ENCODE results near the gene CACNB3. TPM values are rescaled to one million over a fixed set of nuclear protein-coding genes. Genes with fewer than 3 reads are reported as not detected.

Gene CACNB3
- total and polyA plus RNA-seq, 9 of the 15 experiments (the other 6 are each of a cell fraction or from before 2014, with no cell fraction given) = 0.24 to 2.0 (median 1.5) TPM

DNA sequence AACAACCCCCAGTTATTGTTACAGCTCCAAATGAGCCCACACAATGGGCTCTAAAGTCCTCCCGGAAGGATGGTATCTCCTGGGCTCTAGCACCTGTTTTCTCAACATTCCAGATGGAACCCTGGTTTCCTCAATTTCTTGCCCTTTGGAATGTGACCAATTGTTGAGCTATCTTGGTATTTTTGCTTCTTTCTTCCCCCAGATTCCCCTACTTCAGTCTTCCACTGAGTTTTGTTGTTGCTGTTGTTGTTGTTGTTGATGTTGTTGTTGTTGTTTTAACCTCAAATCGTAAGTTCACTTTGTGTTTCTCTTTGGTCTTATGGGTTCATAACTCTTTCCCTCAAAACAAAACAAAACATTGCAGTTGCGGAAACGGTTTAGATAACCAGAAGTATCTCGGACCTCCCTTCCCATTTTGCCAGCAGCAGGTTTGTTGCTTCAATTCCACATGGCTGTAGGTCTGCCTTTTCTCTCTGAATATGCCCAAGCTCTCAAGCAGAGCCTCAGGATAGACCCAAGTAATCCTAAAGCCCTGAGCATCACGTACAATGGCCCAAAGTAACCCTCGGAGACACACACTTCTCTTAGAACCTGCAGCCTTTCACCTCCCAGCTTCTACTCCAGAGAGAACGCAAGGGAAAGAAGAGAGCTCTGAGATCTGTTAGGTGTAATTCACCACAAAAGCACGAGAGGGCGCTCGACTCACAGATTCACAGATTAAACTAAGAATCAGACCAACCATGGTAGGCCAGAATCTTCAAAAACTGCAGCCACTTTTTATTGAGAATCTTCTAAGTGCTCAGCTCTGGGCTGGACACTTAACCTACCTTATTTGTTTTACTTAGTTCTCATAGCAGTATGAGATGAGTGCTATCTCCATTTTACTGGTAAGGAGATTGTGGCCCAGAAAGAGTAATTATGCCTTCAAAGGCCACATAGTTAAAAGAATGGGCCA lies 34.7 kb downstream of the CACNB3 start (continued):
- TF ChIP-seq, protein P1, sequence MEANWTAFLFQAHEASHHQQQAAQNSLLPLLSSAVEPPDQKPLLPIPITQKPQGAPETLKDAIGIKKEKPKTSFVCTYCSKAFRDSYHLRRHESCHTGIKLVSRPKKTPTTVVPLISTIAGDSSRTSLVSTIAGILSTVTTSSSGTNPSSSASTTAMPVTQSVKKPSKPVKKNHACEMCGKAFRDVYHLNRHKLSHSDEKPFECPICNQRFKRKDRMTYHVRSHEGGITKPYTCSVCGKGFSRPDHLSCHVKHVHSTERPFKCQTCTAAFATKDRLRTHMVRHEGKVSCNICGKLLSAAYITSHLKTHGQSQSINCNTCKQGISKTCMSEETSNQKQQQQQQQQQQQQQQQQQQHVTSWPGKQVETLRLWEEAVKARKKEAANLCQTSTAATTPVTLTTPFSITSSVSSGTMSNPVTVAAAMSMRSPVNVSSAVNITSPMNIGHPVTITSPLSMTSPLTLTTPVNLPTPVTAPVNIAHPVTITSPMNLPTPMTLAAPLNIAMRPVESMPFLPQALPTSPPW (CRISPR knock-in tag; IDR thresholded peaks at IDR 0.05) = no peak
- peak; percentile 89 for TF ChIP-seq SMC3 (conservative IDR thresholded peaks at IDR 0.05; ENCODE audit: insufficient read depth, low read depth, low read length)
- TF ChIP-seq ARNT (IDR thresholded peaks at IDR 0.05) = no peak; a peak in 1 of 4 replicates
- TF ChIP-seq, protein P2, sequence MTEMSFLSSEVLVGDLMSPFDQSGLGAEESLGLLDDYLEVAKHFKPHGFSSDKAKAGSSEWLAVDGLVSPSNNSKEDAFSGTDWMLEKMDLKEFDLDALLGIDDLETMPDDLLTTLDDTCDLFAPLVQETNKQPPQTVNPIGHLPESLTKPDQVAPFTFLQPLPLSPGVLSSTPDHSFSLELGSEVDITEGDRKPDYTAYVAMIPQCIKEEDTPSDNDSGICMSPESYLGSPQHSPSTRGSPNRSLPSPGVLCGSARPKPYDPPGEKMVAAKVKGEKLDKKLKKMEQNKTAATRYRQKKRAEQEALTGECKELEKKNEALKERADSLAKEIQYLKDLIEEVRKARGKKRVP (CRISPR knock-in tag; IDR thresholded peaks at IDR 0.05) = no peak
- TF ChIP-seq SREBF1 (IDR thresholded peaks at IDR 0.05; ENCODE audit: borderline replicate concordance, low read depth, low read length) = no peak
- TF ChIP-seq, protein P3, sequence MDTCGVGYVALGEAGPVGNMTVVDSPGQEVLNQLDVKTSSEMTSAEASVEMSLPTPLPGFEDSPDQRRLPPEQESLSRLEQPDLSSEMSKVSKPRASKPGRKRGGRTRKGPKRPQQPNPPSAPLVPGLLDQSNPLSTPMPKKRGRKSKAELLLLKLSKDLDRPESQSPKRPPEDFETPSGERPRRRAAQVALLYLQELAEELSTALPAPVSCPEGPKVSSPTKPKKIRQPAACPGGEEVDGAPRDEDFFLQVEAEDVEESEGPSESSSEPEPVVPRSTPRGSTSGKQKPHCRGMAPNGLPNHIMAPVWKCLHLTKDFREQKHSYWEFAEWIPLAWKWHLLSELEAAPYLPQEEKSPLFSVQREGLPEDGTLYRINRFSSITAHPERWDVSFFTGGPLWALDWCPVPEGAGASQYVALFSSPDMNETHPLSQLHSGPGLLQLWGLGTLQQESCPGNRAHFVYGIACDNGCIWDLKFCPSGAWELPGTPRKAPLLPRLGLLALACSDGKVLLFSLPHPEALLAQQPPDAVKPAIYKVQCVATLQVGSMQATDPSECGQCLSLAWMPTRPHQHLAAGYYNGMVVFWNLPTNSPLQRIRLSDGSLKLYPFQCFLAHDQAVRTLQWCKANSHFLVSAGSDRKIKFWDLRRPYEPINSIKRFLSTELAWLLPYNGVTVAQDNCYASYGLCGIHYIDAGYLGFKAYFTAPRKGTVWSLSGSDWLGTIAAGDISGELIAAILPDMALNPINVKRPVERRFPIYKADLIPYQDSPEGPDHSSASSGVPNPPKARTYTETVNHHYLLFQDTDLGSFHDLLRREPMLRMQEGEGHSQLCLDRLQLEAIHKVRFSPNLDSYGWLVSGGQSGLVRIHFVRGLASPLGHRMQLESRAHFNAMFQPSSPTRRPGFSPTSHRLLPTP (IDR thresholded peaks at IDR 0.05; ENCODE audit: borderline replicate concordance, extremely low read depth, insufficient read length) = no peak
- peak; percentile 19; the same call in 1 of the 2 replicates for TF ChIP-seq SMARCA4 (IDR thresholded peaks at IDR 0.05)
- TF ChIP-seq CREB1 (IDR thresholded peaks at IDR 0.05) = no peak
- TF ChIP-seq CREB1 (CRISPR knock-in tag; IDR thresholded peaks at IDR 0.05) = no peak
- 0 out of 2 replicates have a peak, but pooled peaks have one; percentile 21 for TF ChIP-seq ZNF384 (IDR thresholded peaks at IDR 0.05; ENCODE audit: low read depth, low read length)
- TF ChIP-seq PHTF2 (CRISPR knock-in tag; IDR thresholded peaks at IDR 0.05) = no peak
- TF ChIP-seq, protein P4, sequence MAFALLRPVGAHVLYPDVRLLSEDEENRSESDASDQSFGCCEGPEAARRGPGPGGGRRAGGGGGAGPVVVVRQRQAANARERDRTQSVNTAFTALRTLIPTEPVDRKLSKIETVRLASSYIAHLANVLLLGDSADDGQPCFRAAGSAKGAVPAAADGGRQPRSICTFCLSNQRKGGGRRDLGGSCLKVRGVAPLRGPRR (CRISPR knock-in tag; IDR thresholded peaks at IDR 0.05) = no peak
- TF ChIP-seq NUFIP1 (IDR thresholded peaks at IDR 0.05; ENCODE audit: partially characterized antibody) = no peak
- peak in 1 of 2 experiments; percentile 66; a peak in 2 of 4 replicates for TF ChIP-seq TBL1XR1 (IDR thresholded peaks at IDR 0.05; ENCODE audit: low read length in 2 of 2)
- TF ChIP-seq TRIM24 (IDR thresholded peaks at IDR 0.05) = no peak
- TF ChIP-seq CCNT2 (IDR thresholded peaks at IDR 0.05; ENCODE audit: borderline replicate concordance, extremely low read depth, insufficient read length, low read depth, low read length) = no peak
- no peak for TF ChIP-seq NFYB (IDR thresholded peaks at IDR 0.05; ENCODE audit: extremely low read depth, insufficient read length)
- TF ChIP-seq MYBL2 (IDR thresholded peaks at IDR 0.05; ENCODE audit: low read depth) = no peak
- no peak for TF ChIP-seq MYBL2 (CRISPR knock-in tag; IDR thresholded peaks at IDR 0.05; ENCODE audit: borderline replicate concordance)
- TF ChIP-seq ETV5 (CRISPR knock-in tag; IDR thresholded peaks at IDR 0.05; ENCODE audit: low read depth) = no peak; the same call in 1 of the 2 replicates
- TF ChIP-seq, protein P5, sequence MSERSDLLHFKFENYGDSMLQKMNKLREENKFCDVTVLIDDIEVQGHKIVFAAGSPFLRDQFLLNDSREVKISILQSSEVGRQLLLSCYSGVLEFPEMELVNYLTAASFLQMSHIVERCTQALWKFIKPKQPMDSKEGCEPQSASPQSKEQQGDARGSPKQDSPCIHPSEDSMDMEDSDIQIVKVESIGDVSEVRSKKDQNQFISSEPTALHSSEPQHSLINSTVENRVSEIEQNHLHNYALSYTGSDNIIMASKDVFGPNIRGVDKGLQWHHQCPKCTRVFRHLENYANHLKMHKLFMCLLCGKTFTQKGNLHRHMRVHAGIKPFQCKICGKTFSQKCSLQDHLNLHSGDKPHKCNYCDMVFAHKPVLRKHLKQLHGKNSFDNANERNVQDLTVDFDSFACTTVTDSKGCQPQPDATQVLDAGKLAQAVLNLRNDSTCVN (CRISPR knock-in tag; IDR thresholded peaks at IDR 0.05) = no peak
